GM12891 (cell line): Measurements from ENCODE around the gene DTNBP1.

ENCODE experiments used
- DNase-seq: peaks from one replicate; pipeline ENCODE4 v3.0.0; 2011; ENCODE audit warnings: low spot score; ENCODE audit not compliant: insufficient read length
- FAIRE-seq: peaks from 2 replicates; lab custom pipeline; 2011; peaks lifted over from hg19 to GRCh38; lab: Jason Lieb, UNC
- PAX5 ChIP-seq: IDR thresholded peaks from 2 replicates; pipeline ENCODE4 v1.6.1; 2011; ENCODE audit warnings: low read length, moderate library complexity, mild to moderate bottlenecking; ENCODE audit not compliant: insufficient read depth, severe bottlenecking
- POLR2A ChIP-seq: IDR thresholded peaks from 2 replicates; pipeline ENCODE4 v1.6.1; 2011; ENCODE audit warnings: low read depth, low read length, control low read depth
- POLR2AphosphoS5 ChIP-seq: IDR thresholded peaks from 2 replicates; pipeline ENCODE4 v1.6.1; 2011; ENCODE audit warnings: low read depth, low read length, control low read depth
- POU2F2 ChIP-seq: IDR thresholded peaks from 2 replicates; pipeline ENCODE4 v1.6.1; 2011; ENCODE audit warnings: low read depth, mild to moderate bottlenecking, control low read depth, low read length, moderate library complexity
- SPI1 ChIP-seq: IDR thresholded peaks from 2 replicates; pipeline ENCODE4 v1.6.1; 2011; ENCODE audit warnings: low read depth, low read length, control low read depth
- TAF1 ChIP-seq: IDR thresholded peaks from 2 replicates; pipeline ENCODE4 v1.6.1; 2011; ENCODE audit warnings: low read depth, low read length, control low read depth

Gene DTNBP1

DNA sequence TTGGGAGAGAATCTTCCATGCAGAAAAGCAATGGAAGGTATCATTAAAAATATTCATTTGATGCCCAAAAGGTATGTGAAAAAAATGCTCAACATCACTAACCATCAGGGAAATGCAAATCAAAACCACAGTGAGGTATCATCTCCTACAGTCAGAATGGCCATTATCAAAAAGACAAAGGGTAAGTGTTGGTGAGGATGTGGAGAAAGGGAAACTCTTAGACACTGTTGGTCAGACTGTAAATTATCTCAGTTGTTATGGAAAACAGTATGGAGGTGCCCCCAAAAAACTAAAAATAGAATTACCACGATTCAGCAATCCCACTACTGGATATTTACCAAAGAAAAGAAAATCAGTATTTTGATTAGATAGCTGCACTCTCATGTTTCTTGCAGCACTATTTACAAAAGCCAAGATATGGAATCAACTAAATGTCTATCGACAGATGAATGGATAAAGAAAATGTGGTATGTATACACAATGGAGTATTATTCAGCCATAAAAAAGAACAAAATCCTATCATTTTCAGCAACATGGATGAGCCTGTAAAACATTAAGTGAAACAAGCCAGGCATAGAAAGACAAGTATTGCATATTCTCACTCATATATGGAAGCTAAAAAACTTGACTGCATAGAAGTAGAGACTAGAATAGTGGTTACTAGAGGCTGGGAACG lies 84.0 kb downstream of the DTNBP1 start:
- FAIRE-seq (no peak), DNase-seq (no peak)
- TF ChIP-seq PAX5 (no peak), POLR2AphosphoS5 (no peak), TAF1 (no peak), SPI1 (no peak), POLR2A (no peak), POU2F2 (no peak)

- no peak for FAIRE-seq
- no peak for DNase-seq
- TF ChIP-seq POLR2AphosphoS5, result no peak
- no peak for TF ChIP-seq SPI1
- no peak for TF ChIP-seq POU2F2
- no peak for TF ChIP-seq PAX5
- no peak for TF ChIP-seq POLR2A
- TF ChIP-seq TAF1, result no peak
Observed at GRCh38 chr6:15577550-15578171, 85.2 kb downstream of the DTNBP1 start.

DNA sequence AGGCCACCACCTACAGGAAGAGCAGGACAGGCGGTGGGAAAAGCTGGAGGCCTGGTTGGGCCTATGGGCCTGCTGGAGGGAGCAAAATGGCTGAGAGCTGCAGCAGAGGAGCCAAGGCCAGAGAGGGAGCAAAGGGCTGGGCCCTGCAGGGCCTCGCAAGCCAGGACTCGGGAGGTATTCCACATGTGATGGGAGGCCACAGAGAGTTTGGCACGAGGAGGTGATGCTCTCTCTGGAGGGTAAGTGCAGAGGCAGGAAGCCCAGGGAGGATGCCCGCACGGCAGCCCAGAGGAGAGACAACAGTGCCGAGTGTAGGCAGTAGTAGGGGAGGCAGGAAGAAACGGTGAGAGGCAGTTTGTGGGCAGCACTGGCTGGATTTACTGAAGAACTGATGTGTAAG lies 85.7 kb downstream of the DTNBP1 start:
- DNase-seq, result no peak
- FAIRE-seq, result no peak
- TF ChIP-seq POLR2A, result no peak
- TF ChIP-seq TAF1, result no peak
- TF ChIP-seq SPI1, result no peak
- no peak for TF ChIP-seq PAX5
- no peak for TF ChIP-seq POU2F2
- no peak for TF ChIP-seq POLR2AphosphoS5

GRCh38 chr6:15575357-15576033 lies 87.3 kb downstream of the DTNBP1 start:
- FAIRE-seq, result no peak
- DNase-seq, result no peak
- TF ChIP-seq SPI1 (0 out of 2 replicates have a peak, but pooled peaks have one; percentile 24), POU2F2 (no peak), POLR2A (no peak), PAX5 (no peak), TAF1 (no peak), POLR2AphosphoS5 (no peak)

DNA sequence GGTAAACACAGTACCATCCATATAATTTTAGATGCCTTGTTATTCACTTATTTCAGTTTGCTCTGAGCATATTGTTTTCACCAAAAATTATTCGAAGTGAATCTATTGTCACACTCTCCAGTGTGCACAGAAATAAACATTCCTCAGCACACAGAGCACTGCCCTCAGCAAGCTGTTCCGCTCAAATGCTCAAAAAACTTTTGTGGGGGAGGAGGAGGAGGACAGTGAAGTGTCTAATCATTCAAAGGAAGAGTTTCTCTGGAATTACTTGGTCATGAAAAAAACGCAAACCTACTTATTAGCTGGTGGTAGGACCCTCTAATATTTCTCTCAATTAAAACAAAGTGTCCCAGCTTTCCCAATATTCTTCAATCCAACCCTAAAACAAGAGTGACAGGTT lies 88.3 kb downstream of the DTNBP1 start:
- DNase-seq, result no peak
- no peak for FAIRE-seq
- TF ChIP-seq PAX5 (no peak), POLR2A (no peak), POU2F2 (no peak), TAF1 (no peak), SPI1 (no peak), POLR2AphosphoS5 (no peak)

- TF ChIP-seq POU2F2 (no peak), TAF1 (no peak), POLR2AphosphoS5 (no peak), SPI1 (no peak), PAX5 (no peak), POLR2A (no peak)
- DNase-seq (no peak), FAIRE-seq (no peak)
Observed at GRCh38 chr6:15574023-15574422, 88.8 kb downstream of the DTNBP1 start.

DNA sequence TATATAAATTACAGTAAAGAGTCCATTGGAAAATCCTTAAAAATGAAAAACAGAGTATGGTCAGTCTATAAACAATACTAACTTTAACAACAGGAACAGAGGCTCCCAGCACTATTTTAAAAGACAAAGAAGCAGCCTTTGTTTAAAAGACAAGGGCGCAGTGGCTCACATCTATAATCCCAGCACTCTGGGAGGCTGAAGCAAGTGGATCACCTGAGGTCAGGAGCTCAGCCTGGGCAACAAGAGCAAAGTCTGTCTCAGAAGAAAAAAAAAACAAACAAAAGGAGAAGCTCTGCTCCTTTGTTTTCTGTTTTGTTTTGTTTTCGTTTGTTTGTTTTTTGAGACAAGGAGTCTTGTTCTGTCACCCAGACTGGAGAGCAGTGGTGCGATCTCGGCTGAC lies 89.4 kb downstream of the DTNBP1 start:
- no peak for FAIRE-seq
- no peak for TF ChIP-seq PAX5
- no peak for TF ChIP-seq TAF1
- no peak for TF ChIP-seq POLR2AphosphoS5
- TF ChIP-seq SPI1, result no peak
- no peak for TF ChIP-seq POU2F2
- no peak for TF ChIP-seq POLR2A

GRCh38 chr6:15572296-15573016 lies 90.4 kb downstream of the DTNBP1 start:
- TF ChIP-seq POLR2A (no peak), SPI1 (no peak), POLR2AphosphoS5 (no peak), TAF1 (no peak), PAX5 (no peak), POU2F2 (no peak)
- no peak for DNase-seq
- FAIRE-seq, result no peak

More for the DNA sequence above, 89.4 kb downstream of the DTNBP1 start:
- no peak for DNase-seq

DNA sequence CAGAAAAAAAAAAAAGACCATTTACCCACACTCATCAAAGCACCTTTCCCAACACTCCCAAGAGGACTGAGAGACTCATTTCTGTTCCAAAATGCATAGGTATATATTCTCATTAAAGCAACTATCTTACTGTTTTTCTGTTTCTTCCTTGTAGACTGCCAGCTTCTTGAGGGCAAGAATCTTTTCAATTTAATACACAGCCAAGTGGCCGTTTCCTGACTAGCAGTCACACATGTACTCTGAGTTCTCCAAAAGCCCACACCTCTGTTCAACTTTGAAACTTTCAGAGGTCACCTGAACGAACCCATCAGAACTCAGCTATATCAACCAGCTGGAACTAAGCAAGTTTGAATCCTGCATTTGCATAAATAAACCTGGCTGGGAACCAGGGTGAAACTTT lies 92.7 kb downstream of the DTNBP1 start:
- DNase-seq (no peak), FAIRE-seq (no peak)
- no peak for TF ChIP-seq PAX5
- TF ChIP-seq SPI1, result no peak
- no peak for TF ChIP-seq TAF1
- no peak for TF ChIP-seq POU2F2
- no peak for TF ChIP-seq POLR2A
- no peak for TF ChIP-seq POLR2AphosphoS5
